Stimulated activated CD4-positive, alpha-beta T cell treated with anti-CD3 and anti-CD28 coated beads, Interleukin-1b, Interleukin-23, amount 100 ng/mL, for 4 hours (primary cell): Measurements from ENCODE around the gene NFKBIB.

ENCODE experiments used
- DNase-seq, 2 donors: peaks; one replicate each; pipeline ENCODE4 v3.0.0-alpha.2; 2020; ENCODE audit warnings: low read depth in 2 of 2

The NFKBIB gene

DNA sequence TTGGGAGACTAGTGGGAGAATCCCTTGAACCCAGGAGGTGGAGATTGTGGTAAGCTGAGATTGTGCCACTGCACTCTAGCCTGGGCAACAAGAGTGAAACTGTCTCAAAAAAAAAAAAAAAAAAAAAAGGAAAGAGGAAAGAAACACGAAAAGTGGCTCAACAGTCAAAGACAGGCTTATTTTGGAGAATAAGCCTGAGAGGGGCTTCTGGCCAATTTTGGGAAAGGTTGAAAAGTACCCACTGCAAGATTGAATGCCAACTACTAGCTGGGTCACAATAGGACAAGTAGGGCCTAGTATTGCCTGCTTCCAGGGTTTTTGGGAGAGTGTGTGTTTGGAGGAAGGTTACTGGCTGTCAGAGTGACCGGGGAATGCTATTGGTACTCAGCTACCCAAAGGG lies 58.5 kb downstream of the NFKBIB start:
- no peak for DNase-seq
